Measurements from ENCODE around the gene RACGAP1. TPM values are rescaled to one million over a fixed set of nuclear protein-coding genes. Genes with fewer than 3 reads are reported as not detected.

The RACGAP1 gene
- total RNA-seq, 2 donors from 2014 or later = 3.9 to 4.6 TPM

GRCh38 chr12:49961111-49961922 is 64.0 kb downstream of the RACGAP1 start, which contains the start of gene AQP5:
TSS of gene AQP5 (plus strand) at chr12:49961872. CDS start at chr12:49962018, 146 bp downstream.
- H3K27ac ChIP-seq = peak within 1 kb of the TSS; percentile 50 to 72 (median 58)
- TF ChIP-seq CTCF (IDR thresholded peaks at IDR 0.05) (no peak), POLR2A (IDR thresholded peaks at IDR 0.05) (no peak)
- ATAC-seq = no peak
- intact Hi-C loops (cut with DNase I) = no loop called here
- no peak within 1 kb of the TSS for H3K4me3 ChIP-seq
- H3K27me3 ChIP-seq = peaks cover 0 to 9% of the 10 kb centered on the region in 2 donors
- no peaks in the 10 kb centered on the region for H3K9me3 ChIP-seq
- peaks cover 41% of the 10 kb centered on the region for H3K4me1 ChIP-seq
- peak in 1 of 4 donors; percentile 36 for DNase-seq
- WGBS, 2 donors = 5 to 17% methylated on average over 5 to 63 of the region's 111 CpGs
- no peaks in the 10 kb centered on the region for H3K36me3 ChIP-seq (replicated peaks in 1 of 2; ENCODE audit: insufficient read depth in 1 of 2, low read depth in 2 of 2)

DNA sequence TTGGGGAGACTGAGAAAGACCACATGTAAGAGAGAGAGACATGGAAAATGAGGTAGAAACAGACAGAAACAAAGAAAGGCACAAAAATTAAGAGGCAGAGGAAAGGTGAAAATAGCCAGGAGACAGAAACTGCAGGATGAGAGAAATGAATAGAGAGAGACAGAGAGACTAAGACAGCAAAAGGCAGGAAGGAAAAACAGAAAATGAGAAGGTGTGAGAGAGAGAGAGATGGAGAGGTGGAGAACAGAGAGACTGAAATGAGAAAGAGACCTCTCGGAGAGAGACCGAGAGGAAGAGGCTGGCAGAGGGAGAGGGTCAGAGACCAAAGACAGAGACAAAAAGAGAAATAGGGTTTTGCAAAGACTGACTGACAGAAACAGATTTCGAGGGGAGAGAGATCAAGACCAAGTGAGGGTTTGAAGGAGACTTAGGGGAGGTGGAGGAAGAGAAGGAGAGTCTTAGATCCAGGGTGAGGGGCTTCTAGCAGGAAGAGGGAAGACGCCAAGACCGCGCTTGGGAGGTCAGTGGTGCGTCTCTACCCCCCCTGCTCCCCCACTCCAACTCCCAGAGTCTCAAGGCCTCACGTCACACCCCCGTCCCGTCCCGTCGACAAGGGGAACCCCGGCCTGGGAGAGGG is 64.7 kb downstream of the RACGAP1 start:
- DNase-seq (no peak), ATAC-seq (no peak)
- WGBS, 2 donors = 33 to 43% methylated on average over 13 of the region's 13 CpGs
- Histone ChIP-seq H3K27me3 (peaks cover 0 to 9% of the 10 kb centered on the region in 2 donors), H3K36me3 (replicated peaks in 1 of 2; ENCODE audit: insufficient read depth in 1 of 2, low read depth in 2 of 2) (no peaks in the 10 kb centered on the region), H3K9me3 (no peaks in the 10 kb centered on the region), H3K27ac (peak overlapping the region in 2 of 4 donors; percentile 2 to 11), H3K4me1 (peaks cover 41% of the 10 kb centered on the region), H3K4me3 (no peak overlapping the region)
- TF ChIP-seq CTCF (IDR thresholded peaks at IDR 0.05) = no peak
- no peak for TF ChIP-seq POLR2A (IDR thresholded peaks at IDR 0.05)
- intact Hi-C loops (cut with DNase I) = no loop called here

DNA sequence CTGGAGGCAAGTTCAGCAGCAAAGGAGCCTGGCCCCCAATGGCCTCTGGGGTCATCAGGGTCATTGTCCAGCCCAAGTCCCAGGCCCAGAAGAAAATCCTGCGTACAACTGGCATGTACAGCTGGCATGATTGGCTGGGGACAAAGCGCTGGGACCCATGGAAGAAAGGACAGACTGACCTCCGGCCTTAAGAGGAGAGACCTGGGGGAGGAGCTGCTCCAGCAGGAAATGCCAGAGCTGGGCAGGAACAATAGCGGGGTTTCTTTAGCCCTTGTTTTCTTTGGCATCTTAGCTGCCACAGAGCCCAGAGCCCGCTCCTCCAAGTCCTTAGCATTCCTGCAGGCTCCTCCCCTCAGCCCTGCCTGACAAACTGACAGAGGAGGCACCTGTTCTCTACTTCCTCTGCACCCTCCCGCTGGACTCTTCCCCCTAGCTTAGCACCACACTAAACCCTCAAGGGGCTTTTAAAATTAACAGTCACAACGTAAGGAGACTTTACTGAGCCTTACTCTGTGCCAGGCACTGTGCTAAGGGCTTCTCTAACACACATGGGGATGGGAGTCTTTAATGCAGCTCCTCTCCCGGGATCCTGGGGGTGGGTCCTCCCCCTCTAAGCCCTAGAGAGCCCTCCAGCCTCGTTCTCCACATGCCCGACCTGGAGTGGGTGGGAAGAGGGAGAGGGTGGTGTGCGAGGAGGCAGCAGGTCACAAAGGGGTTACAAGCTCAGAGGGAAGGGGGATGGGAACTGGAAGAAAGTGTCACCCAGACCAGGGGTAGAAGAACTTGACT is 65.4 kb downstream of the RACGAP1 start:
- H3K9me3 ChIP-seq = no peaks in the 10 kb centered on the region
- DNase-seq (peak in 3 of 4 donors; percentile 42 to 68 (median 47)), ATAC-seq (peak; percentile 40)
- peaks cover 41% of the 10 kb centered on the region for H3K4me1 ChIP-seq
- peaks cover 0 to 11% of the 10 kb centered on the region in 2 donors for H3K27me3 ChIP-seq
- peak overlapping the region in 3 of 4 donors; percentile 2 to 11 (median 5) for H3K27ac ChIP-seq
- no peak overlapping the region for H3K4me3 ChIP-seq
- TF ChIP-seq CTCF (IDR thresholded peaks at IDR 0.05) (no peak), POLR2A (IDR thresholded peaks at IDR 0.05) (no peak)
- H3K36me3 ChIP-seq (replicated peaks in 1 of 2; ENCODE audit: insufficient read depth in 1 of 2, low read depth in 2 of 2) = no peaks in the 10 kb centered on the region
- intact Hi-C loops (cut with DNase I) = no loop called here
- WGBS, 2 donors = 31 to 45% methylated on average over 10 to 11 of the region's 11 CpGs

GRCh38 chr12:49957570-49957967 is 67.7 kb downstream of the RACGAP1 start:
- ATAC-seq = no peak
- peaks cover 32% of the 10 kb centered on the region for H3K4me1 ChIP-seq
- no peaks in the 10 kb centered on the region for H3K9me3 ChIP-seq
- TF ChIP-seq POLR2A (IDR thresholded peaks at IDR 0.05) (no peak), CTCF (IDR thresholded peaks at IDR 0.05) (no peak)
- no peaks in the 10 kb centered on the region for H3K36me3 ChIP-seq (replicated peaks in 1 of 2; ENCODE audit: insufficient read depth in 1 of 2, low read depth in 2 of 2)
- peaks cover 0 to 18% of the 10 kb centered on the region in 2 donors for H3K27me3 ChIP-seq
- no peak overlapping the region for H3K27ac ChIP-seq
- intact Hi-C loops (cut with DNase I) = no loop called here
- DNase-seq = no peak
- H3K4me3 ChIP-seq = no peak overlapping the region
